ENCODE measurements around the gene ERCC1. TPM values are rescaled to one million over a fixed set of nuclear protein-coding genes. Genes with fewer than 3 reads are reported as not detected.

The ERCC1 gene
- total RNA-seq, 1 experiment from 2014 or later = 43.7 TPM

- TF ChIP-seq, protein P1, sequence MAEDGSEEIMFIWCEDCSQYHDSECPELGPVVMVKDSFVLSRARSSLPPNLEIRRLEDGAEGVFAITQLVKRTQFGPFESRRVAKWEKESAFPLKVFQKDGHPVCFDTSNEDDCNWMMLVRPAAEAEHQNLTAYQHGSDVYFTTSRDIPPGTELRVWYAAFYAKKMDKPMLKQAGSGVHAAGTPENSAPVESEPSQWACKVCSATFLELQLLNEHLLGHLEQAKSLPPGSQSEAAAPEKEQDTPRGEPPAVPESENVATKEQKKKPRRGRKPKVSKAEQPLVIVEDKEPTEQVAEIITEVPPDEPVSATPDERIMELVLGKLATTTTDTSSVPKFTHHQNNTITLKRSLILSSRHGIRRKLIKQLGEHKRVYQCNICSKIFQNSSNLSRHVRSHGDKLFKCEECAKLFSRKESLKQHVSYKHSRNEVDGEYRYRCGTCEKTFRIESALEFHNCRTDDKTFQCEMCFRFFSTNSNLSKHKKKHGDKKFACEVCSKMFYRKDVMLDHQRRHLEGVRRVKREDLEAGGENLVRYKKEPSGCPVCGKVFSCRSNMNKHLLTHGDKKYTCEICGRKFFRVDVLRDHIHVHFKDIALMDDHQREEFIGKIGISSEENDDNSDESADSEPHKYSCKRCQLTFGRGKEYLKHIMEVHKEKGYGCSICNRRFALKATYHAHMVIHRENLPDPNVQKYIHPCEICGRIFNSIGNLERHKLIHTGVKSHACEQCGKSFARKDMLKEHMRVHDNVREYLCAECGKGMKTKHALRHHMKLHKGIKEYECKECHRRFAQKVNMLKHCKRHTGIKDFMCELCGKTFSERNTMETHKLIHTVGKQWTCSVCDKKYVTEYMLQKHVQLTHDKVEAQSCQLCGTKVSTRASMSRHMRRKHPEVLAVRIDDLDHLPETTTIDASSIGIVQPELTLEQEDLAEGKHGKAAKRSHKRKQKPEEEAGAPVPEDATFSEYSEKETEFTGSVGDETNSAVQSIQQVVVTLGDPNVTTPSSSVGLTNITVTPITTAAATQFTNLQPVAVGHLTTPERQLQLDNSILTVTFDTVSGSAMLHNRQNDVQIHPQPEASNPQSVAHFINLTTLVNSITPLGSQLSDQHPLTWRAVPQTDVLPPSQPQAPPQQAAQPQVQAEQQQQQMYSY (CRISPR knock-in tag; IDR thresholded peaks at IDR 0.05) = no peak
- TF ChIP-seq TP53 (CRISPR knock-in tag; IDR thresholded peaks at IDR 0.05) = no peak; the same call in 1 of the 2 replicates
- no peak for TF ChIP-seq CDX4 (CRISPR knock-in tag; IDR thresholded peaks at IDR 0.05; ENCODE audit: borderline replicate concordance)
- TF ChIP-seq, protein P2, sequence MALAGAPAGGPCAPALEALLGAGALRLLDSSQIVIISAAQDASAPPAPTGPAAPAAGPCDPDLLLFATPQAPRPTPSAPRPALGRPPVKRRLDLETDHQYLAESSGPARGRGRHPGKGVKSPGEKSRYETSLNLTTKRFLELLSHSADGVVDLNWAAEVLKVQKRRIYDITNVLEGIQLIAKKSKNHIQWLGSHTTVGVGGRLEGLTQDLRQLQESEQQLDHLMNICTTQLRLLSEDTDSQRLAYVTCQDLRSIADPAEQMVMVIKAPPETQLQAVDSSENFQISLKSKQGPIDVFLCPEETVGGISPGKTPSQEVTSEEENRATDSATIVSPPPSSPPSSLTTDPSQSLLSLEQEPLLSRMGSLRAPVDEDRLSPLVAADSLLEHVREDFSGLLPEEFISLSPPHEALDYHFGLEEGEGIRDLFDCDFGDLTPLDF (CRISPR knock-in tag; IDR thresholded peaks at IDR 0.05) = no peak
Observed at GRCh38 chr19:45467456-45468158, 43.9 kb upstream of the ERCC1 start, which contains the start of gene FOSB (continued).

DNA sequence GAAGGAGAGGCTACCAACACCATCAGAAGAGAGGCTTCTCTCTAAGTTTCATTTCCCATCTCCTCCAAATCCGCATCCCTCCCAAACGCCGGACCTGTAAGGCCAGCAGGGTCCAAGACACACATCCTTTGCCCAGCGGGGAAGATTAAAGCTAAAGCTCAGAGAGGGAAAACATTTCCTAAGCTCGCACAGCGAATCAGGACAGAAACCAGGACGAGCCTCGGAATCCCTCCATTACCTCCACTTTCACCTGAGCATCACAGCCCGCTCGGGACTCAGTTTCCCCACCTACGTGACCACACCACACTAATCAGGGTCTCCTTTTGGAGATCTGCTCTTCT is 43.4 kb upstream of the ERCC1 start:
- H3K36me3 Mint-ChIP-seq = no peaks in the 10 kb centered on the region
- DNase-seq (ENCODE audit: low spot score) (no peak), ATAC-seq (no peak)
- ChIA-PET POLR2A (interaction anchor here (0.6 to 1.7 kb wide), 7 partner anchors 11 to 160 kb away, joined by 3 to 7 read pairs (median 4); partner anchors contain the start of genes PPP1R13L and RTN2), CTCF (interaction anchor here (0.9 to 5.0 kb wide), 19 partner anchors 8 to 286 kb away, joined by 3 to 105 read pairs (median 5); partner anchors contain the start of genes PPP1R13L and VASP)
- H3K27ac Mint-ChIP-seq = peak overlapping the region; percentile 30; the same call in 1 of the 2 replicates
- TF ChIP-seq ZNF396 (CRISPR knock-in tag; IDR thresholded peaks at IDR 0.05; ENCODE audit: borderline replicate concordance) = no peak
- H3K27me3 Mint-ChIP-seq (ENCODE audit: low read depth) = peaks cover 69% of the 10 kb centered on the region
- peak overlapping the region; percentile 76 for H3K4me3 Mint-ChIP-seq
- H3K4me1 Mint-ChIP-seq = peaks cover 15% of the 10 kb centered on the region
- H3K9me3 Mint-ChIP-seq = no peaks in the 10 kb centered on the region

DNA sequence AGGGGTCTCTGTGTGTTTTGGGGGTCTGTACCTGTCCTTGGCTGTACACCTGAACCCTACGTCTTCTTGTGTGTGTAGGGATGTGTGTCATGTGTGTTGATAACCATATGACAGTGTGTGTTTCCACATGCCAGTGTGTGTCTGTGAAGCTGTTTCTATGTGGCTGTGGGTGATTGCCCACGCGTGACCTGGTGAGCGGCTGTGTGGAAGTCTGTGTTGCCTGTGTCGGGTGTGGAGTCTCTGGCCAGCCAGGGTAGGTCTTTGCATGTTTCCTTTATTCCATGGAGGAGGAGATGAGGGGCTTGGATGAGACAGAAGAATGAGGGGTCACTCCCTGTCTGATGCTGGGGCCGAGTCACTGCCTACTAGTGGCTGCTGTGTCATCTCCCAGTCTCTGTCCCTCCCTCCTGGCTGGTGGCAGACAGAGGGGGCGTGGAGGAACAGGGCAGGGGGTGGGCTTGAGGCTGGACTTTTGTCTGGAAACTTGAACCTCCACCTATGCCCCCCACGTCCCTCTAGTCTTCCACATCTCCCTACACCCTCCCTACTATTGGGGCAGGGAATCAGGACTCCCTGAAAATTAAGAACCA is 41.2 kb upstream of the ERCC1 start:
- H3K4me3 Mint-ChIP-seq = no peak overlapping the region
- H3K27me3 Mint-ChIP-seq (ENCODE audit: low read depth) = peaks cover 57% of the 10 kb centered on the region
- no peaks in the 10 kb centered on the region for H3K9me3 Mint-ChIP-seq
- CTCF ChIA-PET = interaction anchor here (3.1 kb wide), 1 partner anchor 26 kb away, joined by 17 read pairs; no protein-coding TSS in a partner anchor
- H3K36me3 Mint-ChIP-seq = no peaks in the 10 kb centered on the region
- H3K4me1 Mint-ChIP-seq = peaks cover 15% of the 10 kb centered on the region
- no peak overlapping the region for H3K27ac Mint-ChIP-seq
- POLR2A ChIA-PET = no interaction called here
- no peak for ATAC-seq
- DNase-seq (ENCODE audit: low spot score) = no peak
- no peak for TF ChIP-seq GRHL2 (CRISPR knock-in tag; IDR thresholded peaks at IDR 0.05; ENCODE audit: insufficient replicate concordance, severe bottlenecking)
- TF ChIP-seq, protein P3, sequence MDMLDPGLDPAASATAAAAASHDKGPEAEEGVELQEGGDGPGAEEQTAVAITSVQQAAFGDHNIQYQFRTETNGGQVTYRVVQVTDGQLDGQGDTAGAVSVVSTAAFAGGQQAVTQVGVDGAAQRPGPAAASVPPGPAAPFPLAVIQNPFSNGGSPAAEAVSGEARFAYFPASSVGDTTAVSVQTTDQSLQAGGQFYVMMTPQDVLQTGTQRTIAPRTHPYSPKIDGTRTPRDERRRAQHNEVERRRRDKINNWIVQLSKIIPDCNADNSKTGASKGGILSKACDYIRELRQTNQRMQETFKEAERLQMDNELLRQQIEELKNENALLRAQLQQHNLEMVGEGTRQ (CRISPR knock-in tag; IDR thresholded peaks at IDR 0.05) = no peak
- no peak for TF ChIP-seq FOXP1 (CRISPR knock-in tag; IDR thresholded peaks at IDR 0.05; ENCODE audit: borderline replicate concordance)
- no peak for TF ChIP-seq CREM (CRISPR knock-in tag; IDR thresholded peaks at IDR 0.05)
- TF ChIP-seq, protein P4, sequence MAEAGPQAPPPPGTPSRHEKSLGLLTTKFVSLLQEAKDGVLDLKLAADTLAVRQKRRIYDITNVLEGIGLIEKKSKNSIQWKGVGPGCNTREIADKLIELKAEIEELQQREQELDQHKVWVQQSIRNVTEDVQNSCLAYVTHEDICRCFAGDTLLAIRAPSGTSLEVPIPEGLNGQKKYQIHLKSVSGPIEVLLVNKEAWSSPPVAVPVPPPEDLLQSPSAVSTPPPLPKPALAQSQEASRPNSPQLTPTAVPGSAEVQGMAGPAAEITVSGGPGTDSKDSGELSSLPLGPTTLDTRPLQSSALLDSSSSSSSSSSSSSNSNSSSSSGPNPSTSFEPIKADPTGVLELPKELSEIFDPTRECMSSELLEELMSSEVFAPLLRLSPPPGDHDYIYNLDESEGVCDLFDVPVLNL (CRISPR knock-in tag; IDR thresholded peaks at IDR 0.05; ENCODE audit: borderline replicate concordance, low read depth) = no peak
- no peak for TF ChIP-seq ZNF317 (CRISPR knock-in tag; IDR thresholded peaks at IDR 0.05; ENCODE audit: borderline replicate concordance, low read depth)
- no peak for TF ChIP-seq ERG (CRISPR knock-in tag; IDR thresholded peaks at IDR 0.05)
- no peak for TF ChIP-seq IRF2 (CRISPR knock-in tag; IDR thresholded peaks at IDR 0.05; ENCODE audit: borderline replicate concordance, low read depth)
- no peak for TF ChIP-seq FOXP4 (CRISPR knock-in tag; IDR thresholded peaks at IDR 0.05)
- TF ChIP-seq, protein P5, sequence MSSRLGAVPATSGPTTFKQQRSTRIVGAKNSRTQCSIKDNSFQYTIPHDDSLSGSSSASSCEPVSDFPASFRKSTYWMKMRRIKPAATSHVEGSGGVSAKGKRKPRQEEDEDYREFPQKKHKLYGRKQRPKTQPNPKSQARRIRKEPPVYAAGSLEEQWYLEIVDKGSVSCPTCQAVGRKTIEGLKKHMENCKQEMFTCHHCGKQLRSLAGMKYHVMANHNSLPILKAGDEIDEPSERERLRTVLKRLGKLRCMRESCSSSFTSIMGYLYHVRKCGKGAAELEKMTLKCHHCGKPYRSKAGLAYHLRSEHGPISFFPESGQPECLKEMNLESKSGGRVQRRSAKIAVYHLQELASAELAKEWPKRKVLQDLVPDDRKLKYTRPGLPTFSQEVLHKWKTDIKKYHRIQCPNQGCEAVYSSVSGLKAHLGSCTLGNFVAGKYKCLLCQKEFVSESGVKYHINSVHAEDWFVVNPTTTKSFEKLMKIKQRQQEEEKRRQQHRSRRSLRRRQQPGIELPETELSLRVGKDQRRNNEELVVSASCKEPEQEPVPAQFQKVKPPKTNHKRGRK (CRISPR knock-in tag; IDR thresholded peaks at IDR 0.05; ENCODE audit: borderline replicate concordance) = no peak

All from WTC11 (cell line).